AG04450 (cell line): ENCODE results near the gene WDR3. TPM values are rescaled to one million over a fixed set of nuclear protein-coding genes. Genes with fewer than 3 reads are reported as not detected.

ENCODE experiments used
- CTCF ChIA-PET: fragments of 300-600, 350-600 bp; formaldehyde crosslinking; extraction: SDS; loops from one replicate; lab custom pipeline; 2022; ENCODE audit warnings: antibody characterized with exemption, inconsistent platforms; lab: Charles Lee
- POLR2A ChIA-PET: fragments of 350-600 bp; formaldehyde crosslinking; extraction: SDS; loops from one replicate; lab custom pipeline; 2021; ENCODE audit warnings: antibody characterized with exemption, inconsistent platforms; lab: Yijun Ruan, JAX
- DNase-seq: peaks from one replicate; pipeline ENCODE4 v3.0.0-alpha.2; 2011; ENCODE audit warnings: low read depth, low spot score
- H3K27ac ChIP-seq: one replicate; pipeline ENCODE4 v1.5.1; 2012; ENCODE audit warnings: low read depth, low read length, control low read depth
- H3K27me3 ChIP-seq: one replicate; pipeline ENCODE4 v1.6.0; 2012; ENCODE audit warnings: low read length; ENCODE audit not compliant: control insufficient read depth, insufficient read depth
- H3K4me3 ChIP-seq: 2 replicates; pipeline ENCODE4 v1.5.1; 2011; ENCODE audit warnings: mild to moderate bottlenecking, low read depth, low read length, control low read depth
- H3K9me3 ChIP-seq: 2 replicates; pipeline ENCODE4 v1.5.1; 2012; ENCODE audit warnings: low read length; ENCODE audit not compliant: control insufficient read depth, insufficient read depth
- CTCF ChIP-seq: IDR thresholded peaks from 2 replicates; pipeline ENCODE4 v1.5.1; 2011; ENCODE audit warnings: low read depth, low read length, control low read depth, inconsistent platforms
- polyA plus RNA-seq: library from polyadenylated mRNA; depleted of rRNA; stranded (reverse); fragments of >200 nt; gene quantifications from 2 replicates; pipeline ENCODE4 v1.2.3, GENCODE V29; 2011

Gene WDR3
- polyA plus RNA-seq, 1 experiment, result 41.4 TPM

GRCh38 chr1:117971777-117972176, 42.2 kb downstream of the WDR3 start:
- Histone ChIP-seq H3K9me3 (no peaks in the 10 kb centered on the region), H3K4me3 (no peak overlapping the region), H3K27ac (no peak overlapping the region), H3K27me3 (no peaks in the 10 kb centered on the region)
- POLR2A ChIA-PET, result no interaction called here
- no peak for DNase-seq
- CTCF ChIA-PET, result no interaction called here
- TF ChIP-seq CTCF, result no peak

GRCh38 chr1:117976381-117976780, 46.8 kb downstream of the WDR3 start:
- no peak for DNase-seq
- Histone ChIP-seq H3K4me3 (no peak overlapping the region), H3K27me3 (peaks cover 6% of the 10 kb centered on the region), H3K9me3 (no peaks in the 10 kb centered on the region), H3K27ac (no peak overlapping the region)
- CTCF ChIA-PET, result interaction anchor here (0.6 kb wide), 1 partner anchor 9 kb away, joined by 3 read pairs; no protein-coding TSS in a partner anchor
- POLR2A ChIA-PET, result no interaction called here
- no peak for TF ChIP-seq CTCF

GRCh38 chr1:117981455-117982192, 52.1 kb downstream of the WDR3 start:
- no peak for TF ChIP-seq CTCF
- no peaks in the 10 kb centered on the region for H3K9me3 ChIP-seq
- H3K4me3 ChIP-seq, result no peak overlapping the region
- peaks cover 9% of the 10 kb centered on the region for H3K27me3 ChIP-seq
- ChIA-PET CTCF (interaction anchor here (1.1 kb wide), 1 partner anchor 1385 kb away, joined by 3 read pairs; no protein-coding TSS in a partner anchor), POLR2A (no interaction called here)
- H3K27ac ChIP-seq, result no peak overlapping the region
- no peak for DNase-seq

- ChIA-PET POLR2A (no interaction called here), CTCF (no interaction called here)
- DNase-seq, result no peak
- no peak overlapping the region for H3K4me3 ChIP-seq
- no peaks in the 10 kb centered on the region for H3K9me3 ChIP-seq
- H3K27me3 ChIP-seq, result peaks cover 3% of the 10 kb centered on the region
- no peak for TF ChIP-seq CTCF
- H3K27ac ChIP-seq, result no peak overlapping the region
Observed at GRCh38 chr1:117985239-117985638, 55.7 kb downstream of the WDR3 start.

GRCh38 chr1:117985973-117986372, 56.4 kb downstream of the WDR3 start:
- POLR2A ChIA-PET, result no interaction called here

More at GRCh38 chr1:117985973-117986372, 56.4 kb downstream of the WDR3 start:
- CTCF ChIA-PET, result no interaction called here
- H3K4me3 ChIP-seq, result no peak overlapping the region
- peaks cover 3% of the 10 kb centered on the region for H3K27me3 ChIP-seq
- no peak for DNase-seq
- no peaks in the 10 kb centered on the region for H3K9me3 ChIP-seq
- no peak overlapping the region for H3K27ac ChIP-seq
- TF ChIP-seq CTCF, result no peak
